ENCODE measurements around the gene LRRN4.

DNA sequence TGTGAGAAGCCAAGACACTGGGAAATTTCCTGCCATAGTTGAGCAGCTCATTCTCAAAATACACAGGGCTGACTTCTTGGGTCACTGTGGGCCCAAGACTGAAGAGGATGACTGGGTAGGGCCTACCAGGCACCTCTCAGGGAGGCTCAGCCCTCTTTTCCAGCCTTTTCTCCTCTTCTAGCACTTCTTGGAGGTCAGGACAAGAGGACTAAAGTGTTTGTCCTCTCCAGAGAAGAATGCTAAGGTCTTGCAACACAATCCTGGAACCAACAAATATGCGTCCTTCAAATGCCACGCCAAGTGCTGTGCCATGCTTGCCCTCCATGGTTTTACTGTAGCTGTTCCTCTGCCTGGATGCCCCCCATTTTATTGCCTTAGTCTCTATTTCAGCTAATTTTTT, 3.3 kb upstream of the LRRN4 start:
- peak in 1 of 4 donors; percentile 36 for TF ChIP-seq POLR2A (IDR thresholded peaks at IDR 0.05)
- TF ChIP-seq, protein P1, sequence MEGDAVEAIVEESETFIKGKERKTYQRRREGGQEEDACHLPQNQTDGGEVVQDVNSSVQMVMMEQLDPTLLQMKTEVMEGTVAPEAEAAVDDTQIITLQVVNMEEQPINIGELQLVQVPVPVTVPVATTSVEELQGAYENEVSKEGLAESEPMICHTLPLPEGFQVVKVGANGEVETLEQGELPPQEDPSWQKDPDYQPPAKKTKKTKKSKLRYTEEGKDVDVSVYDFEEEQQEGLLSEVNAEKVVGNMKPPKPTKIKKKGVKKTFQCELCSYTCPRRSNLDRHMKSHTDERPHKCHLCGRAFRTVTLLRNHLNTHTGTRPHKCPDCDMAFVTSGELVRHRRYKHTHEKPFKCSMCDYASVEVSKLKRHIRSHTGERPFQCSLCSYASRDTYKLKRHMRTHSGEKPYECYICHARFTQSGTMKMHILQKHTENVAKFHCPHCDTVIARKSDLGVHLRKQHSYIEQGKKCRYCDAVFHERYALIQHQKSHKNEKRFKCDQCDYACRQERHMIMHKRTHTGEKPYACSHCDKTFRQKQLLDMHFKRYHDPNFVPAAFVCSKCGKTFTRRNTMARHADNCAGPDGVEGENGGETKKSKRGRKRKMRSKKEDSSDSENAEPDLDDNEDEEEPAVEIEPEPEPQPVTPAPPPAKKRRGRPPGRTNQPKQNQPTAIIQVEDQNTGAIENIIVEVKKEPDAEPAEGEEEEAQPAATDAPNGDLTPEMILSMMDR (IDR thresholded peaks at IDR 0.05), result no peak
